ENCODE measurements around the gene CHST2.
"Not testable (repeated sequence)": the region's sequence is repeated elsewhere in the genome, so short reads cannot be mapped to it uniquely, and the experiment has no call there.

CHST2 gene

DNA sequence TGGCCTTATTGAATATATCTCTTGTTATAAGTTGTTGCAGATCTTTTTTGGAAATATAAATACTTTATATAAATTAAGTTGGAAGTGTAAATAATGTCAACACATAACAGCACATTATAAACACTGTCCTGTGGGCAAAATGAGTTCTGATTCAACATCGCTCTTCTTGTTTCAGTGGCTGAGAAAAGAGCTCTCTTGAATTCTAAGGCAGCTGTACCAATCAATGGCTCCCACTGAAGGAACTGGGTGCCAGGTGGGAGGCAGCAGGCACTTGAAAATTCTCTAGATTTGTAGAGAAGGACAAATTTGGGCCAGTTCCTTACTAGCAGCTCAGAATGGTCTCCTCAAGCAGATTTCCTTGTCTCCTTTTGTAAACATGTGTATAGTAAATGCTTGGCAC, 45.6 kb downstream of the CHST2 start:
- H3K4me3 ChIP-seq (ENCODE audit: low read depth, low read length), result no peak overlapping the region
- TF ChIP-seq, protein P1, sequence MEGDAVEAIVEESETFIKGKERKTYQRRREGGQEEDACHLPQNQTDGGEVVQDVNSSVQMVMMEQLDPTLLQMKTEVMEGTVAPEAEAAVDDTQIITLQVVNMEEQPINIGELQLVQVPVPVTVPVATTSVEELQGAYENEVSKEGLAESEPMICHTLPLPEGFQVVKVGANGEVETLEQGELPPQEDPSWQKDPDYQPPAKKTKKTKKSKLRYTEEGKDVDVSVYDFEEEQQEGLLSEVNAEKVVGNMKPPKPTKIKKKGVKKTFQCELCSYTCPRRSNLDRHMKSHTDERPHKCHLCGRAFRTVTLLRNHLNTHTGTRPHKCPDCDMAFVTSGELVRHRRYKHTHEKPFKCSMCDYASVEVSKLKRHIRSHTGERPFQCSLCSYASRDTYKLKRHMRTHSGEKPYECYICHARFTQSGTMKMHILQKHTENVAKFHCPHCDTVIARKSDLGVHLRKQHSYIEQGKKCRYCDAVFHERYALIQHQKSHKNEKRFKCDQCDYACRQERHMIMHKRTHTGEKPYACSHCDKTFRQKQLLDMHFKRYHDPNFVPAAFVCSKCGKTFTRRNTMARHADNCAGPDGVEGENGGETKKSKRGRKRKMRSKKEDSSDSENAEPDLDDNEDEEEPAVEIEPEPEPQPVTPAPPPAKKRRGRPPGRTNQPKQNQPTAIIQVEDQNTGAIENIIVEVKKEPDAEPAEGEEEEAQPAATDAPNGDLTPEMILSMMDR (IDR thresholded peaks at IDR 0.05; ENCODE audit: low read depth, low read length, missing control alignments), result no peak
- no peak for DNase-seq (ENCODE audit: low read depth)
- in situ Hi-C loops (cut with HindIII; ENCODE audit: low sequenced_read_pairs), result no loop called here

DNA sequence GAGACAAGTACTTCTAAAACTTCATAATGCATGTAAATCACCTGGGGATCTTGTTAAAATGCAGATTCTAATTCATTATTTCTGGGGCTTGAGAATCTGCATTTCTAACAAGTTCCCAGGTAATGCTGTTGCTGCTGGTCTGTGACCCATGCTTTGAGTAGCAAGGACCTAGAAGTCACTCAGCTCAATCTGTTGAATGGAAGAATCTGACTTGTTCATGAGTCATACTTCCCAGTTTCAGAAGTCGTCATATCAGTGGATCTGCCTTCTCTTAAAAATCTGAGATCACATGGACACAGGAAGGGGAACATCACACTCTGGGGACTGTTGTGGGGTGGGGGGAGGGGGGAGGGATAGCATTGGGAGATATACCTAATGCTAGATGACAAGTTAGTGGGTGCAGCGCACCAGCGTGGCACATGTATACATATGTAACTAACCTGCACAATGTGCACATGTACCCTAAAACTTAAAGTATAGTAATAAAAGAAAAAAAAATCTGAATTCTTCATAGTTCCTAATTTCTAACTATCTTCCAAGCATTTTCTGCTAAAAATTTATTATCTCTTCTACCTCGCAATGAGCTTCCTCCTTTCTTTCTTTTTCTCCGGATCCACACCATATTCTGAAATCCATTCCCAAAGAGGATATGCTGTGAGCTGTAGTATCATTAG, 46.2 kb downstream of the CHST2 start:
- H3K4me3 ChIP-seq (ENCODE audit: low read depth, low read length); DNase-seq (ENCODE audit: low read depth); in situ Hi-C loops (cut with HindIII; ENCODE audit: low sequenced_read_pairs): not testable (repeated sequence)

DNA sequence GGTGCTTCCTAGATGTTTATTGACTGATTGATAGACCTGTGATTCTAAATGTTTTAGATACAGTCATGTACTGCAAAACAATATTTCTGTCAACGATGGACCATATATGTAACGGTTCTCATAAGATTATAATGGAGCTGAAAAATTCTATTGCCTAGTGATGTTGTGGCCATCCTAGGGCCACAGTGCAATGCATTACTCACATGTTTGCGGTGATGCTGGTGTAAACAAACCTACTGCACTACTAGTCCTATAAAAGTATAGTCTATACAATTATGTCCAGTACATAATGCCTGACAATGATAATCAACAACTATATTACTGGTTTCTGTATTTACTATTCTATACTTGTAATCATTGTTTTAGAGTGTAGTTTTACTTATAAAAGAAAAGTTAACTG, 46.8 kb downstream of the CHST2 start:
- in situ Hi-C loops (cut with HindIII; ENCODE audit: low sequenced_read_pairs), result no loop called here
- no peak for DNase-seq (ENCODE audit: low read depth)
- TF ChIP-seq, protein P1 (IDR thresholded peaks at IDR 0.05; ENCODE audit: low read depth, low read length, missing control alignments), result no peak
- no peak overlapping the region for H3K4me3 ChIP-seq (ENCODE audit: low read depth, low read length)

DNA sequence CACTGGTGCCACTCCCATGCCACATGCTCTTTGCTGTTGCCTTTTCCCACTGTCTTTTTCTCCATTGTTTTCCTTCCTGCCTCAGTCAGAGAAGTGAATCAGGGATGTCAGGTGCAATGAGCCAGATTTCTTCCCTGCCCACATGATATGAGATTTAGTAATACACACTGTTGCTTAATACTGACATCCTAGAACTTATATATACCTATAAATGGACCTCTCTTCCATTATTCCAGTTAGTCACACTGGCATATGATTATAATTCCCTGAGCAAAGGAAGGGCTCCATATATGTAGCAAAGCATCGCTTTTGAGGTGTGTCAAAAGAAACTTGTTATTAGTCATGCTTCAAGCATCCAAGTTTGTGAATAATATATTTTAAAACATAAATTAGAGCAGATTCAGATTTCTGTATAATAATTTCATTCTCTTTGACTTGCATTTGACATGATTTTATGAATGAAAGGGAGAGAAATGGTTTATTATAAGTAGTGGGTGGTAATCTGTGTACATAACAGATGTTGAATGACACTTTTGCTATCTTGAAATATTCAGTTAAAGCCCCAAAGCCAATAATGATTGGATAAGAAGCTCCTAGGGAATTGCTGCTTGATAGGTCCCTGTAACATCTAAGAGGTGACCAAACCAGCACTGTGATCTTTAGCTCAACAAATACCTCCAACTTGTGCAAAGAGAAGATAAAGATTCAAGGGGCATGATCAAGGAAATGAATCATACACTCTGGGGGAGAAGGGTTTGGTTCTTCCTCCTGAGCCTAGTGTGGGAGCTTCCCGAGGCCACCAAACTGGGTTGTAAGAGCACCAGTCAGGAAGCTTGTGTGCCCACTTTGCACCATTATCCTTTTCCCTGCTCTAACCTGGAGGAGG, 48.6 kb downstream of the CHST2 start:
- in situ Hi-C loops (cut with HindIII; ENCODE audit: low sequenced_read_pairs), result no loop called here
- TF ChIP-seq, protein P1 (IDR thresholded peaks at IDR 0.05; ENCODE audit: low read depth, low read length, missing control alignments), result no peak
- no peak overlapping the region for H3K4me3 ChIP-seq (ENCODE audit: low read depth, low read length)
- no peak for DNase-seq (ENCODE audit: low read depth)

DNA sequence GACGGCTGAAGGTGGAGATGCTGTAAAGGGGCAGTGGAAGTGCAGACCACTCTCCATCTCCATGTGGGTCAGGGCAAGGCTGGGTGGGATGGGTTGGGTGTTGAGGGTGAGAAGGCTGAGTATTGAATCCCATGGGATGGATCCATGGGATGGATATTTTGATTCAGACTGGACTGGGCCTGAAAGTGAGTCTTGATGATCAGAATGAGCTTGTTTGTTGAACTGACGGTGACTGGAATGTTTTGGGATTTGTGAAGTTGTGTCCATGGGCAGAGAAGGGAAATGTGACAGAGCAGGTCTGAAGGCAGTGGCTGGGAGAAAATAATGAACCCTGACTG, 49.3 kb downstream of the CHST2 start:
- no peak for DNase-seq (ENCODE audit: low read depth)
- H3K4me3 ChIP-seq (ENCODE audit: low read depth, low read length), result no peak overlapping the region
- in situ Hi-C loops (cut with HindIII; ENCODE audit: low sequenced_read_pairs), result no loop called here

DNA sequence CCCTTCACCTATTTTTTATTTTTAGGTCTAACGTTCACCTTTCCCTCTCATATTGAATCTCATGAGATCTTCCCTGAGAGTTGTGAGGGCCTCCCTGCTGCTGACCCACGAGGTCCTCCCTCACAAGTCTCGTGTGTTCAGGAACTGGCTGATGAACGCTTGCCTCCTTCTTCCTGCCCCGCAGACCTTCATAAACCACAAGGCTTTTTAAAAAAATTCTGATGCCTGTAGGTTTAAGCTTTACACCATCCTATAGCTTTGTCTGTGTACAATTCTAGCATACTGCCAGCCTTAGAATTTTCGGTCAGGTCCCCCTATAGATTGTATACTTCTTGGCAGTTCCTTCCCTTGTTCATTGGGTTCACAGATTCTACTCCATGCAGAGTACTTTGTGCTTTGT, 50.5 kb downstream of the CHST2 start:
- in situ Hi-C loops (cut with HindIII; ENCODE audit: low sequenced_read_pairs), result no loop called here
- DNase-seq (ENCODE audit: low read depth), result no peak
- TF ChIP-seq, protein P1 (IDR thresholded peaks at IDR 0.05; ENCODE audit: low read depth, low read length, missing control alignments), result no peak
- H3K4me3 ChIP-seq (ENCODE audit: low read depth, low read length), result no peak overlapping the region

More for the DNA sequence above, 49.3 kb downstream of the CHST2 start:
- TF ChIP-seq, protein P1 (IDR thresholded peaks at IDR 0.05; ENCODE audit: low read depth, low read length, missing control alignments), result no peak

DNA sequence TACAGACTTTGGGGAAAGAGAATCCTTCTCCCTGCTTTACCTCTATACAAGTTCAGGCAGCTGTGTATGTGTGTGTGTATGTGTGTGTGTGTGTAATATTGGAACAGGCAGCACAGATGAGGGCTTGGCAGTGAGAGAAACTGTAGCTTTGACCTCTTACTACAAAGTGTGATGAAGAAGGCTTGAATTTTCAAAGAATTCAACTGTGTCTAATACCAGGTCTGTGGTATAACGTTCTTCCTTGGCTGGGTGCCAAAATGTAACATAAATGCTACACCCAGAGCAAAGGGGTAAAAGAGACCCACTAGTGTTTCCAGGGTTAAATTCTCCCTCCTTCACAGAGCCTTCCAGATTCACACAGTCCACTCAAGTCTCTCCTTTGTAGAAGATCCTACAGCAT, 51.1 kb downstream of the CHST2 start:
- in situ Hi-C loops (cut with HindIII; ENCODE audit: low sequenced_read_pairs), result no loop called here
- TF ChIP-seq, protein P1 (IDR thresholded peaks at IDR 0.05; ENCODE audit: low read depth, low read length, missing control alignments), result no peak
- no peak overlapping the region for H3K4me3 ChIP-seq (ENCODE audit: low read depth, low read length)
- no peak for DNase-seq (ENCODE audit: low read depth)

All from astrocyte of the cerebellum (primary cell).